ENCODE results near the gene UBE2V1. TPM values are rescaled to one million over a fixed set of nuclear protein-coding genes. Genes with fewer than 3 reads are reported as not detected.

The UBE2V1 gene
- polyA plus RNA-seq, 1 experiment = 171 TPM

DNA sequence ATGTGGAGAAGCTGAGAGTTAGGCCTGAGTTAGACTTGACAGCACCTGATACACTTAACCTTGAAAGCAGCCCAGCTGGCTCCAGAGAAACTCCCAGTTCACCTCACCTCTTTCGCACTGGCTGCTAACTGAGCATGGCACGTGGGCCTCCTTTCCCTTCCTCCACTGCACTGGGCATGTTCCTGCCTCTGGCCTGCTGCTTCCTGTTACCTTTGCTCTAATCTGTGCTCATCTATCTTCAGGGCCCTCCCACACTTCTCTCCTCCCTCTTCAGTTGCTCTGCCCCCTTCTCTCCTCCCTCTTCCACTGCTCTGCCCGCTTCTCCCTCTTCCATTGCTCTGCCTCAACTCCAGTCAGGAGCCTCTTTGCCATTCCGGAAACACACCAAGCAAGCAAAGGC lies 13.7 kb upstream of the UBE2V1 start:
- CTCF ChIA-PET = no interaction called here
- TF ChIP-seq, protein P1, sequence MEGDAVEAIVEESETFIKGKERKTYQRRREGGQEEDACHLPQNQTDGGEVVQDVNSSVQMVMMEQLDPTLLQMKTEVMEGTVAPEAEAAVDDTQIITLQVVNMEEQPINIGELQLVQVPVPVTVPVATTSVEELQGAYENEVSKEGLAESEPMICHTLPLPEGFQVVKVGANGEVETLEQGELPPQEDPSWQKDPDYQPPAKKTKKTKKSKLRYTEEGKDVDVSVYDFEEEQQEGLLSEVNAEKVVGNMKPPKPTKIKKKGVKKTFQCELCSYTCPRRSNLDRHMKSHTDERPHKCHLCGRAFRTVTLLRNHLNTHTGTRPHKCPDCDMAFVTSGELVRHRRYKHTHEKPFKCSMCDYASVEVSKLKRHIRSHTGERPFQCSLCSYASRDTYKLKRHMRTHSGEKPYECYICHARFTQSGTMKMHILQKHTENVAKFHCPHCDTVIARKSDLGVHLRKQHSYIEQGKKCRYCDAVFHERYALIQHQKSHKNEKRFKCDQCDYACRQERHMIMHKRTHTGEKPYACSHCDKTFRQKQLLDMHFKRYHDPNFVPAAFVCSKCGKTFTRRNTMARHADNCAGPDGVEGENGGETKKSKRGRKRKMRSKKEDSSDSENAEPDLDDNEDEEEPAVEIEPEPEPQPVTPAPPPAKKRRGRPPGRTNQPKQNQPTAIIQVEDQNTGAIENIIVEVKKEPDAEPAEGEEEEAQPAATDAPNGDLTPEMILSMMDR (IDR thresholded peaks at IDR 0.05; ENCODE audit: low read depth, low read length) = no peak
- POLR2A ChIA-PET = no interaction called here

DNA sequence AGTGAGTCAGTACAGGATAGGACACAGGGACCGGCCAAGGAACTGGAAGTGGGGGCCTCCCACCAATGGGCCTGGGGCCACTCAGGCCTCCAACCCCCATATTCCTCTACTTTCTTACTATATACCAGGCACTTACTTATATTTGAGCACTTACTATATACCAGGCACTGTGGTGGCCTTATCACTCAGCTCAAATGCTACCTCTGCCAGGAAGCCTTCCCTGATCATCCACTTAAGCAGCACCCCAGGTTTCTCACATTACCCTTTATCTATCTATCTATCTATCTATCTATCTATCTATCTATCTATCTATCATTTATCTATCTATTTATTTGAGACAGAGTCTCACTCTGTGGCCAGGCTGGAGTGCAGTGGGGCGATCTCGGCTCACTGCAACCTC lies 12.3 kb upstream of the UBE2V1 start:
- Histone ChIP-seq H3K27ac (ENCODE audit: low read depth, low read length) (no peak overlapping the region), H3K4me3 (ENCODE audit: low read depth, low read length) (no peak overlapping the region), H3K27me3 (ENCODE audit: control insufficient read depth, insufficient read depth, low read length) (no peaks in the 10 kb centered on the region), H3K9me3 (ENCODE audit: control insufficient read depth, insufficient read depth, low read length) (no peaks in the 10 kb centered on the region; the same call in 1 of the 2 replicates)
- TF ChIP-seq, protein P1 (IDR thresholded peaks at IDR 0.05; ENCODE audit: low read depth, low read length) = no peak
- ChIA-PET POLR2A (no interaction called here), CTCF (interaction anchor here (1.5 kb wide), 1 partner anchor 44 kb away, joined by 4 read pairs; no protein-coding TSS in a partner anchor)
- no peak for DNase-seq (ENCODE audit: low read depth, low spot score)

More for the DNA sequence above, 13.7 kb upstream of the UBE2V1 start:
- H3K9me3 ChIP-seq (ENCODE audit: control insufficient read depth, insufficient read depth, low read length) = no peaks in the 10 kb centered on the region; the same call in 1 of the 2 replicates
- H3K27me3 ChIP-seq (ENCODE audit: control insufficient read depth, insufficient read depth, low read length) = no peaks in the 10 kb centered on the region
- H3K27ac ChIP-seq (ENCODE audit: low read depth, low read length) = no peak overlapping the region
- DNase-seq (ENCODE audit: low read depth, low spot score) = no peak
- H3K4me3 ChIP-seq (ENCODE audit: low read depth, low read length) = no peak overlapping the region

DNA sequence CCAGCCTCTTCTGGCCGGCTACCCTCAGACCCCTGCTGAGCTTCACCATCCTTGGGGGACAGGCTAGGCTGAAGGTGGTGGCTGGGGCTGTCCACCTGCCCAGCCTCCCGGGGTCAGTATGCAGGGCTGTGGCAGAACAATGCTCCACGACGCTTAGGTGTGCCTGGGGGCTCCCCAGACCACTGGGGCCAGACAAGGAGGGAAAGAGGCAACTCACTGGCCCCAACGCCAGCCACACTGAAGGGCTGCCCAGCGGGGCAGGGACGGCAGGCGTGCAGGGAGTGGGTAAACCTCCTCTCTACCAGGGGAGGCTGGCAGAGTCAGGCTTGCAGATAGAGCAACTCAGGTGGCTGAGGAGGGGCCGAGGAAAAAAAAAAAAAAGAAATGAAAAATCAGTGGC lies 11.5 kb upstream of the UBE2V1 start:
- Histone ChIP-seq H3K9me3 (ENCODE audit: control insufficient read depth, insufficient read depth, low read length) (no peaks in the 10 kb centered on the region; the same call in 1 of the 2 replicates), H3K27ac (ENCODE audit: low read depth, low read length) (no peak overlapping the region), H3K27me3 (ENCODE audit: control insufficient read depth, insufficient read depth, low read length) (no peaks in the 10 kb centered on the region), H3K4me3 (ENCODE audit: low read depth, low read length) (no peak overlapping the region)
- CTCF ChIA-PET = interaction anchor here (0.6 to 1.5 kb wide), 2 partner anchors 45 to 55 kb away, joined by 3 to 4 read pairs; no protein-coding TSS in a partner anchor
- POLR2A ChIA-PET = no interaction called here
- TF ChIP-seq, protein P1 (IDR thresholded peaks at IDR 0.05; ENCODE audit: low read depth, low read length) = no peak
- no peak for DNase-seq (ENCODE audit: low read depth, low spot score)

DNA sequence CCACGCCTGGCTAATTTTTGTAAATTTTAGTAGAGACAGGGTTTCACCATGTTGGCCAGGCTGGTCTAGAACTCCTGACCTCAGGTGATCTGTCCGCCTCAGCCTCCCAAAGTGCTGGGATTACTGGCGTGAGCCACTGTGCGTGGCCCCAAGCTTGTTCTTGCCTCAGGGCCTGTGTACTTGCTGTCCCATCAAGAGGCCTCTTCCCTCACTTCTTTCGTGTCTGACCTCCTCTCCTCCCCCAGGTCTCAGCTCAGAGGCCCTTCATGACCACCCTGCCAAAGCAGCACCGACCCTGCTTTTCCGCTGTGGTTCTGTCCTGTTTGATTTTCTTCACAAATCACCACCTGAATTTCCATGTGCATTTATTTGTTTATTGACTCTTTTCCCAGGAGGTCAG lies 10.5 kb upstream of the UBE2V1 start:
- TF ChIP-seq, protein P1 (IDR thresholded peaks at IDR 0.05; ENCODE audit: low read depth, low read length) = no peak
- no peaks in the 10 kb centered on the region for H3K27me3 ChIP-seq (ENCODE audit: control insufficient read depth, insufficient read depth, low read length)
- H3K27ac ChIP-seq (ENCODE audit: low read depth, low read length) = no peak overlapping the region
- H3K9me3 ChIP-seq (ENCODE audit: control insufficient read depth, insufficient read depth, low read length) = no peaks in the 10 kb centered on the region; the same call in 1 of the 2 replicates
- CTCF ChIA-PET = no interaction called here
- POLR2A ChIA-PET = no interaction called here
- no peak overlapping the region for H3K4me3 ChIP-seq (ENCODE audit: low read depth, low read length)
- DNase-seq (ENCODE audit: low read depth, low spot score) = no peak

DNA sequence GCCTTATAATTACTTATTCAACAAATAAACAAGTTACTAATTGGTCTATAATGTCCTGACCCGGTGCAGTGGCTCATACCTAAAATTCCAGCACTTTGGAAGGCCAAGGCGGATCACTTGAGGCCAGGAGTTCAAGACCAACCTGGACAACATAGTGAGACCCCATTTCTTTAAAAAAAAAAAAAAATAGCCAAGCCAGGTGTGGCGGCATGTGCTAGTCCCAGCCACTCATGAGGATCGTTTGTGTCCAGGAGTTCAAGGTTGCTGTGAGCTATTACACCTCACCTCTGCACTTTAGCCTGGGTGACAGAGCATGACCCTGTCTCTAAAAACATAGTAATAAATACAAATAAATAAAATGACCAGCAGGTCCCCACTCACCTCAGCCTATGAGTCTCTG lies 9.8 kb upstream of the UBE2V1 start:
- CTCF ChIA-PET = interaction anchor here (5.4 kb wide), 1 partner anchor 48 kb away, joined by 63 read pairs; no protein-coding TSS in a partner anchor

More for the DNA sequence above, 9.8 kb upstream of the UBE2V1 start:
- no peak for DNase-seq (ENCODE audit: low read depth, low spot score)
- POLR2A ChIA-PET = interaction anchor here (2.8 kb wide), 1 partner anchor 43 kb away, joined by 9 read pairs; no protein-coding TSS in a partner anchor
- TF ChIP-seq, protein P1 (IDR thresholded peaks at IDR 0.05; ENCODE audit: low read depth, low read length) = no peak
- Histone ChIP-seq H3K4me3 (ENCODE audit: low read depth, low read length) (no peak overlapping the region), H3K27me3 (ENCODE audit: control insufficient read depth, insufficient read depth, low read length) (no peaks in the 10 kb centered on the region), H3K9me3 (ENCODE audit: control insufficient read depth, insufficient read depth, low read length) (no peaks in the 10 kb centered on the region; the same call in 1 of the 2 replicates), H3K27ac (ENCODE audit: low read depth, low read length) (no peak overlapping the region)
